ENCODE data around the gene UBE3A.

UBE3A gene

DNA sequence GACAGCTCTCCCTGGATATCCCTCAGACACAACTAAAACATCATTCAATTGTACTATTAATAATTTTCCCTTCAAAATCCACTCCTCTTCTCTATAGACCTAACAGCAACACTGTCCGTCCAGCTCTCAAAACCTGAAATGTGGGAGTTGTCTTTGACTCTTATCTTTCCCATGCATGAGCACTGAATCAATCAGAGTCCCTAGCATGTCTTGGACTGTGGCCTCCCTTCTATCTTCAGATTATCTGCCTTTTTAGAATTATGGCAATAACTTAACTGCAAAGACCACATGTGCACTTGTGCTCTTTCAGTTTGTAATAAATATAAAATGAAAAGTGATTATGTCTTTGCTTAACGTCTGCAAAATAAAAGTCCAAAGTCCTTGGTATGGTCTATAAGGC lies 107.0 kb downstream of the UBE3A start:
- no peak for DNase-seq (ENCODE audit: low read depth, low spot score)

DNA sequence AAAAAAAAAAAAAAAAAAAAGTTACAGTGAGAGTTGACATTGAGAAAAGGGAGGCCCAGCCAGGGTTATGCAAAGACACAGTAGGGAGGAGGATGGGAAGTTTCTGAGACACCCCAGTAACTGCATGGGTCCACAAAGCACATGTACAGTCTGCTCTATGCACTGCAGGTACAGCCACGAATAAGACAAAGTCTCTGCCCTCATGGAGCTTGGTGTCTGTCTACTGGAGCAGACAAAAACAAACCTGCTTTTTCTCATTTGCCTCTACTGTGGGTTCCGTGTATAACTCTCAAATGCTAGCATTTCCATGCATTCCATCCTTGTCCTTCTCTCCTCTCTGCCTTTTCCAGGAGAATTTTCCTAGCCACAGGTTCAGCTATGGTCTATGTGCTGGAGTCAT lies 107.4 kb downstream of the UBE3A start:
- no peak for DNase-seq (ENCODE audit: low read depth, low spot score)

DNA sequence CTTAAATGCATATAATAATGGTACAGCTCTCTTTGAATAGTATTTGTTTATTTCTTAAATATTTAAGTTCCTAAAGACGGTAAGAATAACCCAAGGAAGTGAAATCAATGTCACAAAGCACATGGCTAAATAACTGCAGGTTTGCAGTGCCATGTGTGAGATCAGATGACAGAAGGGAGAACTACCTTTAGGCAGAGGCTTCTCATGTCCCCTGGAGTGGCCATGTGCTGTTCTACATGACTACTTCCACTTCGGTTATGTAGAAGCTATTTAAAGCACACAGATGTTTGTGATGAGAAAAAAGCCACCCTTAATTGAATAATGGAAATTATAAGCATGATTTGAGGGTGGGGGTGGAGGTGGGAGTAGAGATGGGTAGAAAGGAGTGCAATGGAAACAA lies 109.1 kb downstream of the UBE3A start:
- no peak for DNase-seq (ENCODE audit: low read depth, low spot score)

DNA sequence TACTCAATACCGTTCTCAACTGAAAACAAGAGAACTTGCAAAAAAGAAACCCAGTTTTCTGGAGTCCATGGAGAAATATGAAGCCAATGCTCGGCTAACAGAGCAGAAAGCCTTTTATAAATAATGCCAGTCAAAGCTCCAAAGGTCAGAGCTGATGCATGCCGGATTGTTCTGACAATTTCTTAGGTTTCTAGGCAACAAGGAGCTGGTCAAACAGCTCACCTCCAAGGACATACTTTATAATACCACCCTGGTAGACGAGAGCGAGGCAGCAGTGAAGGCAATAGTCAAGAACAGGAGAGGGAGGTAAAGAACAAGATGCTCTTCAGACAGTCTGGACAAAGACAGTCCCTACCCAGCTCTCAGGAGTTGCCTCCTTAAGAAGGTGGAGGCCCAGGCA lies 111.1 kb downstream of the UBE3A start:
- no peak for DNase-seq (ENCODE audit: low read depth, low spot score)

DNA sequence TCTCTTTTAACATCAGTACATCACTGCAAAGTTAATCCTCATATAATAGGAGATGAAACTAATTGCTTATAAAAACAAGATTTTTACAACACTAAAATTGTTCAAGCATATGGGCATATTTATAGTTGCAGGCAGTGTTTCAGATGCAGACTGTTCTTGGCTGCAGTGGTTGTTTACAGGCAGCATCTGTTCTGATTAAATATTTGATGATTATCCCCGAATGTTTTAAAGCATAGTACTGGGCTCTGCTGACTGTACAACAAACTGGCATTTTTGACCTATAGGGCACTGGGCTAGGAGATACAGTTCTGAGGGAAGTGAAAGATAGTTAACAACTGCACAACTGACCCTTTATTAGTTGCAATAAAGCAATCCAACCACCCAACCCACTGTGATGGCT lies 113.6 kb downstream of the UBE3A start:
- DNase-seq (ENCODE audit: low read depth, low spot score) = no peak

DNA sequence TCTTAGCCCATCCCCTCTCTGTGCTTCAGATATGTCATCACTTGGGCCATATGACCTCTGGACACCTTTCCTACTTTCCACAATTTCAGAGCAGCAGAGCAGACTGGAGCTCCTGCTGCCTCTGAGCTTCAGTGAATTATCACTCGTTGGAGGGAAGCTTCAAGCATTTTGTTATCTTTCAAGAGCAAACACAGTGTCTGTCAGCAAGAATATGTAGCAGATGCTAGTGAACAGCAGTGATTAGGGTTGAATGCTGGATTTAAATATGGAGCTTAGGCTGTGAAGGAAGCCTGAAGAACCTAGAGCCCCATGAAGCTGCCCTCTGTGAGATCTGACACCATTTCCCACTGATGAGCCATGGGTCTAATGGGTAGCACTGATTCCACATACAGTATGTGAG lies 115.4 kb downstream of the UBE3A start:
- no peak for DNase-seq (ENCODE audit: low read depth, low spot score)

DNA sequence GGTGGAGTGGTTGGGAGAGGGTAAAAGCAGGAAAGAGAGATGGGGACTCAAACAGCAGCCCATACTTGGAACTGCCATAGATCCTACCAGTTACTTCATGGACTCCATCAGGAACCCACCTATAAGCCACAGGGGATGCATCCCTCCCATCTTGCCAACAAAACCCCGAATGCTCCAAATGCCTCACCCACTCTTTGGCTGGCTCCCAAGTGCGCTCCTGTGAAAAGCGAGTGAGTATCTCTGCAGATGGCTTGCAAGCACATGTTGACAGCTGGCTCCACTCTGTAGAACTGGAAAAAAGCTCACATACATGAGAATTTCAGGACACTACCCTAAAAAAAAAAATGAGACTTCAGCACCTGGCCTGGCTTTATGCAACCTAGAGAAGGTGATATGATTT lies 151.0 kb downstream of the UBE3A start:
- no peak for DNase-seq (ENCODE audit: low read depth, low spot score)
